Activated B cell treated with CpG ODN at 0.5 μM for 24 hours (primary cell): ENCODE measurements around the gene PRR20G. TPM values are rescaled to one million over a fixed set of nuclear protein-coding genes. Genes with fewer than 3 reads are reported as not detected.

Source experiments
- ATAC-seq: fragments of 200-7000 bp; cut with Tn5 transposase; one replicate; pipeline ENCODE4 v1.10.0; 2021; ENCODE audit warnings: low read depth, mild to moderate bottlenecking, moderate library complexity
- CTCF ChIA-PET: fragments of 350-600 bp; sonication (Branson Sonifier 250); formaldehyde crosslinking; loops from one replicate; lab custom pipeline; 2021; ENCODE audit warnings: antibody characterized with exemption; lab: Charles Lee
- POLR2A ChIA-PET: fragments of 350-600 bp; sonication (Branson Sonifier 250); formaldehyde crosslinking; loops from one replicate; lab custom pipeline; 2021; ENCODE audit warnings: antibody characterized with exemption; lab: Charles Lee
- DNase-seq: peaks from one replicate; pipeline ENCODE4 v3.0.0; 2022
- H3K27ac Mint-ChIP-seq: one replicate; pipeline ENCODE4 v1.8.0; 2020; ENCODE audit warnings: mixed read lengths
- H3K27me3 Mint-ChIP-seq: one replicate; pipeline ENCODE4 v1.8.0; 2021; ENCODE audit warnings: mixed read lengths
- H3K36me3 Mint-ChIP-seq: one replicate; pipeline ENCODE4 v1.8.0; 2021; ENCODE audit warnings: low read depth, mixed read lengths
- H3K4me1 Mint-ChIP-seq: one replicate; pipeline ENCODE4 v1.8.0; 2021; ENCODE audit warnings: mixed read lengths
- H3K4me3 Mint-ChIP-seq: one replicate; pipeline ENCODE4 v1.8.0; 2020; ENCODE audit warnings: mild to moderate bottlenecking, mixed read lengths
- H3K9me3 Mint-ChIP-seq: one replicate; pipeline ENCODE4 v1.8.0; 2020; ENCODE audit warnings: mixed read lengths
- intact Hi-C: fragments of 100-400 bp; cut with micrococcal nuclease; formaldehyde crosslinking; loops from one replicate; pipeline ENCODE4 v1.15.1; 2024
- total RNA-seq: library from RNA; stranded (reverse); gene quantifications from 2 replicates; pipeline ENCODE4 v1.2.3, GENCODE V29; 2022
- TF ChIP-seq, protein P1 (sequence below): fragments of 200-600 bp; IDR thresholded peaks from one replicate; pipeline ENCODE4 v1.8.0; 2022; ENCODE audit warnings: antibody characterized with exemption, mild to moderate bottlenecking

The PRR20G gene
- total RNA-seq, 1 donor from 2014 or later = not detected

- intact Hi-C loops = no loop called here
- no peaks in the 10 kb centered on the region for H3K36me3 Mint-ChIP-seq
- TF ChIP-seq, protein P1, sequence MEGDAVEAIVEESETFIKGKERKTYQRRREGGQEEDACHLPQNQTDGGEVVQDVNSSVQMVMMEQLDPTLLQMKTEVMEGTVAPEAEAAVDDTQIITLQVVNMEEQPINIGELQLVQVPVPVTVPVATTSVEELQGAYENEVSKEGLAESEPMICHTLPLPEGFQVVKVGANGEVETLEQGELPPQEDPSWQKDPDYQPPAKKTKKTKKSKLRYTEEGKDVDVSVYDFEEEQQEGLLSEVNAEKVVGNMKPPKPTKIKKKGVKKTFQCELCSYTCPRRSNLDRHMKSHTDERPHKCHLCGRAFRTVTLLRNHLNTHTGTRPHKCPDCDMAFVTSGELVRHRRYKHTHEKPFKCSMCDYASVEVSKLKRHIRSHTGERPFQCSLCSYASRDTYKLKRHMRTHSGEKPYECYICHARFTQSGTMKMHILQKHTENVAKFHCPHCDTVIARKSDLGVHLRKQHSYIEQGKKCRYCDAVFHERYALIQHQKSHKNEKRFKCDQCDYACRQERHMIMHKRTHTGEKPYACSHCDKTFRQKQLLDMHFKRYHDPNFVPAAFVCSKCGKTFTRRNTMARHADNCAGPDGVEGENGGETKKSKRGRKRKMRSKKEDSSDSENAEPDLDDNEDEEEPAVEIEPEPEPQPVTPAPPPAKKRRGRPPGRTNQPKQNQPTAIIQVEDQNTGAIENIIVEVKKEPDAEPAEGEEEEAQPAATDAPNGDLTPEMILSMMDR = no peak
- no peak overlapping the region for H3K27ac Mint-ChIP-seq
- H3K9me3 Mint-ChIP-seq = no peaks in the 10 kb centered on the region
- H3K27me3 Mint-ChIP-seq = peaks cover 11% of the 10 kb centered on the region
- DNase-seq (no peak), ATAC-seq (no peak)
- H3K4me3 Mint-ChIP-seq = no peak overlapping the region
- ChIA-PET POLR2A (no interaction called here), CTCF (no interaction called here)
- H3K4me1 Mint-ChIP-seq = no peaks in the 10 kb centered on the region
These were observed 20.1 kb upstream of the PRR20G start for GRCh38 chr3:127307916-127308315.

DNA sequence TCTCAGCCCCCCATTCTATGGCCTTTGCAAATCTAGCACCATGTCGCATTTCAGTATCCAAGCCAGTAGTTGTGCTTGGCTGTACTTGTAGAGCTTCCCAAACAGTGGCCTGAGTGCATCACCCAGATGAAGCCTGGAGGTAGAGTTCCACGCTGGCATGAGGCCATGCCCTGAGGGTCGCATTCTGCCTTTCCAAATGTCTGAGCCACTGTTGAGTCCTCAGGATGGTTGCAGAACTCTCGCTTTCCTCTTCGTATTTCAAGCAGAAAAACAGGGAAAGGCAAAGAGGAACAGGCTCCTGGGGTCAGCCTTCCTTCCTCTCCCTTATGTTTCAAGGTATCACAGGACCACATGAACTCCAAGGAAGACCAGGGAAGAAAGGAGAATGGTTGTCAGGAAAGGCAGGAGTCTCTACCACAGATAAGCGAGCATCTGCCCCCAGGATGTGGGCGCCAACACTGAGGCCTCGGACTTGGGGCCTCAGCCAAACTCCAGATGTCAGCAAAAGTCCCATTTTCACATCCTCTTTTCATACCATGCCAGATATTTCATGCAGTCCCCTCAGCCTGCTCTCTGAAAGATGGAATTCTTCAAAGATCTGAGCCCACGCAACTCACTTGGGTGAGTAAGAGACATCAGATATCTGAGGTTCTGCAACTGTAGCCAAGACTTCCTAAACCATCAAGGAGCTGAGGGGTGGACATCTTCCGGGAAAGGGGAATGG is 19.4 kb upstream of the PRR20G start:
- CTCF ChIA-PET = no interaction called here
- Mint-ChIP-seq H3K27me3 (peaks cover 9% of the 10 kb centered on the region), H3K4me3 (no peak overlapping the region), H3K27ac (no peak overlapping the region), H3K4me1 (no peaks in the 10 kb centered on the region), H3K36me3 (no peaks in the 10 kb centered on the region), H3K9me3 (no peaks in the 10 kb centered on the region)
- POLR2A ChIA-PET = no interaction called here
- no peak for ATAC-seq
- DNase-seq = no peak
- intact Hi-C loops = no loop called here
- TF ChIP-seq, protein P1 = no peak

DNA sequence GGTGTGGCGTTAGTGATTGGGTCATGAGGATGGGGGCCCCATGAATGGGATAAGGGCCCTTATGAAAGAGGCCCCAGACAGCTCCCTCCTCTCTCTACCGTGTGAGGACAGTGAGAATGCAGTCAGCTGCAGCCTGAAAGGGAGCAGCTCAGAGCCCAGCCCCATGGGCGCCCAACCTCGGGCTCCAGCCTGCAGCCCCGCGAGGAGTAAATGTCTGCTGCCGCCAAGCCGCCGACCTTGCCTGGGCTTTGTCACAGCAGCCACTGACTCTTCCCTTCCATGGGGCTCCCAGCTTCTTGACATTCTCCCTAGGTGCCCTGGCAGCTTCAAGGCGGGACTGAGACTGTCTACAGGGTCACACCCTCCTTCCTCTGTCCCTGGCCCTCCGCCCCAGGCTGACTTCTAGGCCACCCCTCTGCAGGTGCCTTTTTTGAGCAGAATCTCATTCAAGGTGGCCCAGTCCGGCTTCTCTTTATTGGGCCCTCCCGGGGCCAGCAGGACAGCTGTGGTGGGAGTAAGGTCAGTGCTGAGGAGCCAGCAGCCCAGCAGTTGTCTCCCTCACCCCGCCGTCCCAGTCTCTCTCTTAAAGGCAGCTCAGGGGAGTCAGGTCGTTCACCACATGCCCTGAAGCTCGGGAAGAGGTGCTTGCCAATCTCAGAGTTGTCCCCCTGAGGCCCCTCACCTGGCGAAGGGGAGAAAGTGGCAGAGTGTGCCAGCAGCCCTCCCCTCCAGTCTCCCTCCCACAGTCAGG is 18.7 kb upstream of the PRR20G start:
- Mint-ChIP-seq H3K9me3 (no peaks in the 10 kb centered on the region), H3K27me3 (peaks cover 8% of the 10 kb centered on the region), H3K36me3 (no peaks in the 10 kb centered on the region), H3K4me1 (no peaks in the 10 kb centered on the region), H3K4me3 (no peak overlapping the region), H3K27ac (no peak overlapping the region)
- ATAC-seq = no peak
- CTCF ChIA-PET = no interaction called here
- intact Hi-C loops = no loop called here
- TF ChIP-seq, protein P1 = no peak
- POLR2A ChIA-PET = no interaction called here
- DNase-seq = no peak

DNA sequence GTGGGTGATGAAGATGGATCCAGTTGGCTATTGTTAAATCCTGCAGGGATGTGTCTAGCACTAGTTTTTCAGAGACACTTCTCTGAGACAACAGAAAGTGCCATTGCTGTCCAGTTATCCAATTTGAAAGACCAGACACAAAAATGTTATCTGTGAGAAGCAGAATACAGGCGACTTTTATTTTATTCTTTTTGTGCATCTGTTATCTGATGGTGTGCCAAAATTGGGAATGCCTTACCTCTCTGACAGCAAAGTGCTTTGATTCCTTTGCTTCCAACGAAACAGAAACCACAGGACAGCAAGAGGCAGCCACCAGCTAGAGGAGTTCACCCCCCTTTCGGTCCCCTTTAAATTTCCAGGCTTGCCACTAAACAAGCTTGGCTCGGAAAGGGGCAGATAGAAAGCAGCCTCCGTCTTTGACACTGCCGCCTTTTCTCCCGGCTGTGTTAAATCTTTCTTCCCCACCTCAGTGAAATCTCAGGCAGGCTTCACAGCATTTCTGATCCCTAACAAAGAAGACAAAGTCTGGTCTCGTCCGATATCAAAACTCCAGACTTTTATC is 17.7 kb upstream of the PRR20G start:
- ATAC-seq = no peak
- H3K36me3 Mint-ChIP-seq = no peaks in the 10 kb centered on the region
- ChIA-PET CTCF (no interaction called here), POLR2A (no interaction called here)
- intact Hi-C loops = no loop called here
- no peaks in the 10 kb centered on the region for H3K9me3 Mint-ChIP-seq
- H3K27ac Mint-ChIP-seq = no peak overlapping the region
- H3K4me3 Mint-ChIP-seq = no peak overlapping the region
- peaks cover 7% of the 10 kb centered on the region for H3K27me3 Mint-ChIP-seq
- TF ChIP-seq, protein P1 = no peak
- H3K4me1 Mint-ChIP-seq = no peaks in the 10 kb centered on the region
- no peak for DNase-seq

DNA sequence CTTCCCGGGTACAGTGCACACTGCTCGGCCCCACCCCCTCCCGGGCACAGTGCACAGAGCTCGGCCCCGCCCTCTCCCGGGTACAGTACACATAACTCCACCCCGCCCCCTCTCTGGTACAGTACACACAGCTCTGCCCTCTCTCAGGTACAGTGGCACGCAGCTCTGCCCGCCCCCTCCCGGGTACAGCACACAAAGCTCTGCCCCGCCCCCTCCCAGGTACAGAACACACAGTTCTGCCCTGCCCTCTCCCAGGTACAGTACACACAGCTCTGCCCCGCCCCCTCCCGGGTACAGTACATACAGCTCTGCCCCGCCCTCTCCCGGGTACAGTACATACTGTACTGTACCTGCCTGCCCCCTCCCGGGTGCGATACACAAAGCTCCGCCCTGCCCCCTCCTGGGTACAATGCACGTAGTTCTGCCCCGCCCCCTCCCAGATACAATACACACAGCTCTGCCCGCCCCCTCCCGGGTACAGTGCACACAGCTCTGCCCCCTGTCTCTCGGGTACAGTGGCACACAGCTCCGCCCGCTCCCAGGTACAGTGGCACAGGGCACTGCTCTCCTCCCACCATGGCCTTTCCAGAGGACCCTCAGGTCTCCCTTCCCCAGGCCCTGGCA is 16.4 kb upstream of the PRR20G start:
- intact Hi-C loops = no loop called here
- no peak overlapping the region for H3K27ac Mint-ChIP-seq
- TF ChIP-seq, protein P1 = no peak
- no peak overlapping the region for H3K4me3 Mint-ChIP-seq
- no peak for DNase-seq
- no peaks in the 10 kb centered on the region for H3K4me1 Mint-ChIP-seq
- H3K9me3 Mint-ChIP-seq = no peaks in the 10 kb centered on the region
- CTCF ChIA-PET = no interaction called here
- no peak for ATAC-seq
- peaks cover 7% of the 10 kb centered on the region for H3K27me3 Mint-ChIP-seq
- no peaks in the 10 kb centered on the region for H3K36me3 Mint-ChIP-seq
- POLR2A ChIA-PET = no interaction called here
